Activated CD8-positive, alpha-beta memory T cell treated with anti-CD3 and anti-CD28 coated beads, Interleukin-2, amount 50 U/mL, for 48 hours (primary cell): ENCODE measurements around the gene BEST1.
"Not testable (repeated sequence)": the region's sequence is repeated elsewhere in the genome, so short reads cannot be mapped to it uniquely, and the experiment has no call there.

Experiments used
- DNase-seq: peaks from one replicate; pipeline ENCODE4 v3.0.0-alpha.2; 2020

The BEST1 gene

DNA sequence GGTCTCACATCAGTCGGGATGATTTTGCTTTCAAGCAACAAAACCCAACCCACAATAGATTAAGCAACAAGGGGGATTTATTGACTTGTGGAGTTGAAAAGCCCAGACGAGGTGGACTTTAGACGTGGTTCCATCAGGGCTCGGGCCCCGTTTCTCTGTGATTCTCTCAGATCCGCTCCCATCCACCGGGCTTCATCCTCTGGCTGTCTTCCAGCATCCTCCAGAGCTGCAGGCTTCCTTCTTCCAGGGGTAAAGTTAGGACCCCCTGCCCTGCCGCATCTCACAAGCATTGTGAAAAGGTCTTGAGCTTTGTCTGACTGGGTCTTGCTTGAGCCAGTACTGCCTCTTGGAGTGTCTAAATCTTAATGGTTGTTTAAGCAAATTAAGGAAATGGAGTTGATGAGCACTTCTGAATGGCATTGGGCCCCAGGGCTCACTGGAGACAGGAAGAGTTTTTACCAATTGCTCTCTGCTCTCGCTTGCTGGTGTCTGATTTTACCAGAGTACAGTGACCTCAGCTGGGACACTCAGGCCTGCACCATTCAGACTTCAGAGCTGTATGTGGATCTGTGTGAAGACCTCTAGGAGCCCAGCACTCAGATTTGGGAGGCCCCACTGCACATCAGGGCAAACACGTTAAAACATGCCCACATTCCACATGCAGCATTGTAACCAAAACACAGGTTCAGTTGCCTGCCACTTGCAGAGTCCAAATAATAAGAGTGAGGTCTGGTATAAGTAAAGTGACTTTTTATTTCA lies 30.8 kb downstream of the BEST1 start:
- DNase-seq, result peak; percentile 23

GRCh38 chr11:61983419-61983818 lies 33.3 kb downstream of the BEST1 start:
- DNase-seq, result no peak

DNA sequence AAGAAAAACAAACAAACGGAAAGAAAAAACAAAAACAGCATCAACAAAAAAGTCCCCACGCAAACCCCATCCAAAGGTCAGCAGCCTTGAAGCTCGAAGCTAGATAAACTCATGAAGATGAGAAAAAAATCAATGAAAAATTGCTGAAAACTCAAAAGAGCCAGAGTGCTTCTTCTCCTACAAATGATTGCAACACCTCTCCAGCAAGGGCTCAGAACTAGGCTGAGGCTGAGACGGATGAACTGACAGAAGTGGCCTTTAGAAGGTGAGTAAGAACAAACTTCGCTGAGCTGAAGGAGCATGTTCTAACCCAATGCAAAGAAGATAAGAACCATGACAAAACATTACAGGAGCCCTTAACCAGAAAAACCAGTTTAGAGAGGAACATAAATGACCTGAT lies 35.7 kb downstream of the BEST1 start:
- no peak for DNase-seq

- DNase-seq, result no peak
Measured at GRCh38 chr11:61994981-61995380, 44.8 kb downstream of the BEST1 start.

- no peak for DNase-seq
Measured at GRCh38 chr11:61996933-61997332, 46.8 kb downstream of the BEST1 start.

- DNase-seq, result no peak
Measured at GRCh38 chr11:61999141-61999975, 49.2 kb downstream of the BEST1 start.

GRCh38 chr11:62000539-62001446 lies 50.6 kb downstream of the BEST1 start:
- no peak for DNase-seq

GRCh38 chr11:62001450-62002191 lies 51.5 kb downstream of the BEST1 start:
- no peak for DNase-seq

- not testable (repeated sequence) for DNase-seq
Measured at GRCh38 chr11:62002283-62002682, 52.1 kb downstream of the BEST1 start.

DNA sequence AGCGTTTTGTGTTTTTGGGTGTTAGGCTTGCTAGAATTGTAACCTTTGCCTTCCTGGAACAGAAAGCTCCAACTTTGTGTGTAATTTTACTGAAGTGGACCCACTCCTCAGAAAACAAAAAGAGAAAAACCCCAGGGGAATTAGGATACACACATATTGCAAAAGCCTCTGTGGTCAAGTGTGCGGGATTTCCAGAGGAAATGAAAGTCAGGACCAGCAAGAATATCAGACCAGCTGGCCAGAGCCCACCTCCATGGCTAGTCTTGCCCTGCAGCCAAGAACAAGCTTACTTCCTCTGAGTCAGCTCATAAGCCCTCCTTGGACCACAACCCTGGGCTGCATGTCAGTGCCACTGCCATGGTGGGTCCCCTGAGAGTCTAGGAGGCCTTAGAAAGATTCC lies 54.3 kb downstream of the BEST1 start:
- DNase-seq, result no peak

DNA sequence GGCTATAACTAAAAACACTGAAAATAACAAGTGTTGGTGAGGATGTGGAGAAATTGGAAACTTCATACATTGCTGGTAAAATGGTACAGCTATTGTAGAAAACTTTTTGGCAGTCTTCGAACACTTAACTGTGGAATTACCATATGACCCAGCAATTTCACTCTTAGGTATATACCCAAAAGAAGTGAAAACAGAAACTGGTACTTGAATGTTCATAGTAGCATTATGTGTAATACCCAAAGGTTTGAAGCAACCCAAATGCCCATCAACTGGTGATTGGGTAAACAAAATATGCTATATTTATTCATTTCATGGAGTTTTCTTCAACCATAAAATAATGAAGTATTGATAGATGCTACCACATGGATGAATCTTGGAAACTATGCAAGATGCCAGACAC lies 58.0 kb downstream of the BEST1 start:
- no peak for DNase-seq

GRCh38 chr11:62010935-62011528 lies 60.9 kb downstream of the BEST1 start:
- DNase-seq, result no peak

DNA sequence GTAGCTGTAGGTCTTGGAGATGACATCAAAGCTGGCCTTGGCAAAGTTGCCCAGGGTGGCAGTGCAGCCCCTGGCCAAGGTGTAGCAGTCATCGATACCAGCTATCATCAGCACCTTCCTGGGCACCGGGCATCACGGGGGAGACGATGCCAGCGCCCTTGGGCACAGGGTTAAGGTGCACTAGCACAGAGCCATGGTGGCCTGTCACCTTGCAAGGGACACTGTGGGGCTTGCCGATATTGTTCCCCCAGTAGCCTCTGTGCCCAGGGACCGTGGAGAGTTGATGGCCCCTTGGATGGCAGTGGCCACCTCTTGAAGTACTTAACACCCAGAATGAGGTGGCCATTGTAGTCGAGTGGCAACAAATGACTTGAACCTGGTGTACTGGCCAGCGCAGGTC lies 61.7 kb downstream of the BEST1 start:
- DNase-seq, result no peak

- peak; percentile 29 for DNase-seq
Measured at GRCh38 chr11:62012451-62012831, 62.3 kb downstream of the BEST1 start.

- DNase-seq, result no peak
Measured at GRCh38 chr11:62012832-62013461, 62.8 kb downstream of the BEST1 start.
